HepG2 (cell line): Measurements from ENCODE around the gene OSR1. TPM values are rescaled to one million over a fixed set of nuclear protein-coding genes. Genes with fewer than 3 reads are reported as not detected.

Experiments
- DDIT3 ChIP-seq: sonication (generic); formaldehyde crosslinking; IDR thresholded peaks from 2 replicates; pipeline ENCODE4 v1.4.0; 2020; ENCODE audit warnings: mild to moderate bottlenecking, missing genetic modification reagents
- ERF ChIP-seq: IDR thresholded peaks from 2 replicates; pipeline ENCODE4 v1.6.1; 2018; ENCODE audit warnings: missing biosample characterization, missing genetic modification reagents
- GABPB1 ChIP-seq: IDR thresholded peaks from 2 replicates; pipeline ENCODE4 v1.6.1; 2016; ENCODE audit warnings: mild to moderate bottlenecking, missing genetic modification reagents, moderate library complexity, missing compliant biosample characterization
- HNF1B ChIP-seq: sonication (generic); formaldehyde crosslinking; IDR thresholded peaks from 2 replicates; pipeline ENCODE4 v1.5.1; 2020; ENCODE audit warnings: mild to moderate bottlenecking, moderate library complexity, missing genetic modification reagents
- LCORL ChIP-seq, 2 experiments: fragments of 450-650 bp in 1 of 2; sonication (generic) in 1 of 2; formaldehyde crosslinking in 1 of 2; IDR thresholded peaks; 2 replicates each; pipeline versions ENCODE4 v1.5.0 to v1.6.1; 2017 to 2020; ENCODE audit warnings: antibody characterized with exemption in 1 of 2, missing genetic modification reagents in 1 of 2
- REXO4 ChIP-seq: sonication (generic); formaldehyde crosslinking; IDR thresholded peaks from 2 replicates; pipeline ENCODE4 v1.8.0; 2022; ENCODE audit warnings: missing genetic modification reagents, mild to moderate bottlenecking, borderline replicate concordance
- SKIL ChIP-seq: sonication (generic); formaldehyde crosslinking; IDR thresholded peaks from 2 replicates; pipeline ENCODE4 v1.8.0; 2022; ENCODE audit warnings: missing genetic modification reagents, mild to moderate bottlenecking, moderate library complexity, borderline replicate concordance
- SP5 ChIP-seq: IDR thresholded peaks from 2 replicates; pipeline ENCODE4 v1.6.1; 2016; ENCODE audit warnings: low read depth, borderline replicate concordance
- THAP7 ChIP-seq: sonication (generic); formaldehyde crosslinking; IDR thresholded peaks from 2 replicates; pipeline ENCODE4 v1.8.1; 2023; ENCODE audit warnings: mild to moderate bottlenecking, missing genetic modification reagents
- ZBTB40 ChIP-seq, 2 experiments: fragments of 450-650 bp in 1 of 2; sonication (generic) in 1 of 2; formaldehyde crosslinking in 1 of 2; IDR thresholded peaks; 2 replicates each; pipeline versions ENCODE4 v1.6.1 to v1.8.0; 2016 to 2022; ENCODE audit warnings: antibody characterized with exemption in 1 of 2, mild to moderate bottlenecking in 1 of 2, missing genetic modification reagents in 1 of 2
- ZNF563 ChIP-seq: sonication (generic); formaldehyde crosslinking; IDR thresholded peaks from 2 replicates; pipeline ENCODE4 v1.8.0; 2022; ENCODE audit warnings: mild to moderate bottlenecking, moderate library complexity, missing genetic modification reagents
- ZNF614 ChIP-seq: IDR thresholded peaks from 2 replicates; pipeline ENCODE4 v1.6.1; 2018; ENCODE audit warnings: missing biosample characterization, missing genetic modification reagents, inconsistent platforms, borderline replicate concordance
- polyA plus RNA-seq, 8 experiments: library from polyadenylated mRNA; depleted of rRNA in 3 of 8; stranded (reverse) in 7 of 8; unstranded in 1 of 8; fragments of >200 nt; fragmentation: Illumina TruSeq in 4 of 8; extraction: Trizol in 4 of 8; gene quantifications; 2 replicates each; pipeline versions ENCODE4 v1.2.1 to v1.2.3, GENCODE V29; 2011 to 2016; ENCODE audit warnings: low read depth in 4 of 8, missing spikeins in 1 of 8, mixed read lengths in 1 of 8; ENCODE audit not compliant: insufficient read depth in 1 of 8
- total RNA-seq, 5 experiments: library from RNA; depleted of rRNA; stranded (reverse); fragments of >200 nt; fragmentation: Illumina TruSeq; extraction: Trizol; gene quantifications; 2 replicates each; pipeline ENCODE4 v1.2.3, GENCODE V29; 2016; ENCODE audit warnings: low read depth in 1 of 5

Gene OSR1
- total and polyA plus RNA-seq, 2 of the 13 experiments (the other 11 are each of a cell fraction or from before 2014, with no cell fraction given) = 0.63 to 1.1 TPM

GRCh38 chr2:19347619-19348562 lies 10.5 kb downstream of the OSR1 start (continued):
- TF ChIP-seq SKIL (CRISPR knock-in tag) = no peak
- no peak; the same call in 1 of the 2 replicates for TF ChIP-seq ZNF614 (CRISPR knock-in tag)
- TF ChIP-seq ZBTB40 (IDR thresholded peaks at IDR 0.05) = no peak
- peak; percentile 35; the same call in 1 of the 2 replicates for TF ChIP-seq ZBTB40 (CRISPR knock-in tag; IDR thresholded peaks at IDR 0.05)
- no peak for TF ChIP-seq LCORL (IDR thresholded peaks at IDR 0.05)
- TF ChIP-seq LCORL (CRISPR knock-in tag; IDR thresholded peaks at IDR 0.05) = peak; percentile 78
- TF ChIP-seq ZNF563 (CRISPR knock-in tag) = peak; percentile 82
- TF ChIP-seq REXO4 (CRISPR knock-in tag) = no peak; the same call in 1 of the 2 replicates
- TF ChIP-seq SP5 (CRISPR knock-in tag) = peak; percentile 72; the same call in 1 of the 2 replicates
- TF ChIP-seq THAP7 = peak; percentile 93; the same call in 1 of the 2 replicates
- no peak for TF ChIP-seq DDIT3 (CRISPR knock-in tag)
- peak; percentile 87; the same call in 1 of the 2 replicates for TF ChIP-seq GABPB1
- TF ChIP-seq ERF (CRISPR knock-in tag) = no peak; the same call in 1 of the 2 replicates
- peak; percentile 79; the same call in 1 of the 2 replicates for TF ChIP-seq HNF1B (CRISPR knock-in tag)
